ENCODE data around the gene RIN1. TPM values are rescaled to one million over a fixed set of nuclear protein-coding genes. Genes with fewer than 3 reads are reported as not detected.
"Not testable (repeated sequence)": the region's sequence is repeated elsewhere in the genome, so short reads cannot be mapped to it uniquely, and the experiment has no call there.

The RIN1 gene
- total RNA-seq, 1 experiment from 2014 or later = 65.7 TPM

DNA sequence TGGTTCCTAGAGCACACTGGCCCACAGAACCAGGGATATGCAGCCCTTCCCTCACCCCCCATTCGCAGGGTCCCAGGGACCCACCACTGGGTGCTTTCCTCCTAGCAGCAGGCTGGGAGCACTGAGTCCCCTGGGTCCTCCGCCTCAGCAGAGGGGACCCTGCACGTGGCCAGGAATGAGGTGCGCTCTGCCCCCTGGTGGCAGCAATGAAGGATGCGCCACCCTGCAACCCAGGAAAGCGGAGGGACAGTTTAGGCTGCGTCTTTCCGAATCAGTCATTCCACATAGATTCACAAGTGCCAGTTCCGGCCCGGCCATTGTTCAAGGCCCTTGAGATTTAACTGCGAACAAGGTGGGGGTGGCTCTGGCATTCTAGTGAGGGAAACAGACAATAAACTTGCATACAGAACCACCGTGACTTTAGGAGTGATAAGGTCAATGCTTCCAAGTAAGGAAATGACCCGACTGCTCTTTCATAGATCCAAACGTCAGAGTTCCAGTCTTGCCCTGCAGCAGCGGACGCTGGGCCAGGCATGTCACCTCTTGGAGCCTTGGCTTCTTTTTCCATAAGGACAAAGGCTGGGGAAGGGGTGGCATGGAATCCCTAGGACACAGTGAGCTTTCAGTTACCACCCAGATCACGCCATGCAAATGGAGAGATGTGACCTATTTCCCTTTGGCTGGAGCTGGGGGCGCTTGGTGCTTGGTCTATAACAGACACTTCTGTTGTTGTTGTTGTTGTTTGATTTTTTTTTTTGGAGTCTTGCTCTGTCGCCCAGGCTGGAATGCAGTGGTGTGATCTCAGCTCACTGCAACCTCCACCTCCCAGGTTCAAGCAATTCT, 7.7 kb downstream of the RIN1 start:
- Histone ChIP-seq H3K36me3 (peaks cover 23% of the 10 kb centered on the region), H3K4me3 (no peak overlapping the region), H3K9me3 (no peaks in the 10 kb centered on the region), H3K27me3 (no peaks in the 10 kb centered on the region)
- peak; percentile 78 for DNase-seq

DNA sequence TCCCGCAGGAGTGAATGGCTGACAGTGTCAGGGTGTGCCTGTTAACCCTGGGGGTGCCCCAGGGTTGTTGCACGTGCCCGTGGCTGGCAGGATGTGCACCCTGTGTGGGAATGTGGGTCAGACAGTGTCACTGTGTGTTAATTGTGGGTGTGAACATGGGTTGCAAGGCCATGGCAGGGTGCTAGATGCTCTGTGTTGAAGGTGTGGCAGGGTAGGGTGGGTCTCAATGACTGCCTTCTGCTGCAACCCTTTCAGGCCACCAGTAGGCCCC, 8.3 kb downstream of the RIN1 start:
- Histone ChIP-seq H3K9me3 (no peaks in the 10 kb centered on the region), H3K36me3 (peaks cover 18% of the 10 kb centered on the region), H3K27me3 (no peaks in the 10 kb centered on the region), H3K4me3 (no peak overlapping the region)
- DNase-seq = no peak

DNA sequence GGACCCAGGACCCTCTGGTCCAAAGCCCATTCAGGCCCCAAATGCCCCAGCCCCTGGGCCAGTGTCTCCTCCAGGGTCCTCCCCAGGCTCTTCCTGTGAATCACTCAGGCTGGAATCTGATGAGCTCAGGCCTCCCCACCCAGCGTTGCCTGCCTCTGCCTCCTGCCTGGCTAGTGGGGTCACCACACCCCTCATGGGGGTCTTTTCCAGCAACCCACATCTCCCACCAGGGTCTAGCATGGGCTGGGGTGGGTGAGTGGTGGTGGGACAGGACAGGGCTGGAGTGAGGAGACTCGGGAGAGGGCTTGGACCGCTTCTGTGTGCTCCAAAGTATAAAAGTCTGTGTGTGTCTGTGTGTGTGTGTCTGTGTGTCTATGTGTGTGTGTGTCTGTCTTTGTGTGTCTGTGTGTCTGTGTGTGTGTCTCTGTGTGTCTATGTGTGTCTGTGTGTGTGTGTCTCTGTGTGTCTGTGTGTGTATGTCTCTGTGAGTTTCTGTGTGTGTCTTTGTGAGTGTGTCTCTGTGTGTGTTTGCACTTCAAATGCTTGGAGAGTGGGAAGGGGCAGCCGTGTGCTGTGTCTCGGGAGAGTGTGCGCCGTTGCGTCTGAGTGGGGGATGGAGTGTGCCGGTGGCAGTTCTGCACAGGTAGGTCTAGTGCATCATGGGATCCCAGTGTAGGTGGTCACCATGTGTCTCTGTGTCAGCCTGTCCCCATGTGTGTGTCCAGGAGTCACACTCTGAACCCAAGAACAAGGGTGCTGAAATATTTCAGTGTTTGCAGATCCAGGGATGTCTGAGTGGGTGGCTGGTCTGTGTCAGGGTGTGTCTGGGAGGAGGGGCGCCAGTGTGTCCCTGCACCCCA, 8.8 kb downstream of the RIN1 start:
- Histone ChIP-seq H3K27me3 (no peaks in the 10 kb centered on the region), H3K4me3 (no peak overlapping the region), H3K9me3 (no peaks in the 10 kb centered on the region), H3K36me3 (peaks cover 12% of the 10 kb centered on the region)
- peak; percentile 85 for DNase-seq

DNA sequence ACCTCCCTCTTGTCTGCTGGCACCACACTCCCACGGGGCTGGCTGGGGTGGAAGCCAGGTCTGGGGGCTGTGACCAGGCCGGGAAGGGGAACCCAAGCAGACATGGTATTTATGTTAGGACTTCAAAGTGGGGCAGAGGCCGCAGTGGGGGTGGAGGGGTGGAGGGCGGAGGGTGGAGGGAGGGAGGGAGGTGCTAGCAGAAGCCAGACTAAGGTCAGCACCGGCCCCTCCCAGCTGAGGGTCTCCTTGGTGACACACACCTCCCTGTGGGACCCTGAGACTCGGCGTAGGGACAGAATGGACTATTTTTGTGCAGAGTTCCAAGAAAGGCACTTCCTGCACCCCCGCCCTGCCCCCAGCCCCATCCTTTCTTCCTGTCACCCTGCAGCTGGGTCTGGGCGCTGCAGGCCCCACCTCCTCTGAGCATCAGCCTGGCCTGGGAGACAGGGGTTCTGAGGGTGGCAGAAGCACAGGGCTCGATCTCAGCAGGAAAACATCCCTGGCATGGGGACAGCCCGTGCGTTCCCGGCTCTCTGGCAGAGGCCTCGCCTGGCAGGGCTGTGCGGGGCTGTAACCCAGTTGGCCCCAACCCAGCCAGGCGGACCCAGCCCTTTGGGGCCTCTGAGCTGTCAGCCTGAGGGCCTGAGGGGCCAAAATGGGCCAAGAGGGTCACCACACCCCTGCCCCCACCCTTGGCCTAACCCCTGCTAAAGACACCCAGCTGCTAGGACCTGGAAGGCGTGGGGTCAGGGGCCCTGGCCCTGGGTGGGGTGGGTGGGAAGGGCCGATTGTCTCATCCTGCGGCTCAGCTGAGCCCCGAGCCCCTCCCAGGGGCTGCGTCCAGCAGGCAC, 9.7 kb downstream of the RIN1 start:
- Histone ChIP-seq H3K27me3 (no peaks in the 10 kb centered on the region), H3K36me3 (peaks cover 3% of the 10 kb centered on the region), H3K4me3 (no peak overlapping the region), H3K9me3 (no peaks in the 10 kb centered on the region)
- DNase-seq = peak; percentile 95

DNA sequence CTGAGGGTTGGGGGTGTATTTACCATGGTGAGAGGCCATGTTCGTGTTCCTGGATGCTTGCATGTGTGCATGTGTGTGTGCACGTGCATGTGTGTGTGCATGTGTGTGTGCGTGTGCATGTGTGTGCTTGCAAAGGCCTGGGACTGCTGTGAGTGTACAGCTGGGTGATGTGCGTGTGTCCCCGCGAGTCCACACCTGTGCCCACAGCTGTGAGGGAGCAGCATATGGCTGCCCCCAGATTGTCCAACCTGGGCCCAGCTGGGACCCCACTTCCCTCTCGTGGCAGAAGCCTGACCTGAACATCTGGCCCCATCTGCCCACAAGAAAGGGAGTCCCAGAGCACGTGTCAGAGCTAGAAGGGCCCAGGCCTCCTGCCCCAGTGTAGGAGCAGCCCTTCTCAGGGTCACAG, 11.0 kb downstream of the RIN1 start:
- H3K9me3 ChIP-seq = no peaks in the 10 kb centered on the region
- no peaks in the 10 kb centered on the region for H3K36me3 ChIP-seq
- DNase-seq = no peak
- no peak overlapping the region for H3K4me3 ChIP-seq
- no peaks in the 10 kb centered on the region for H3K27me3 ChIP-seq

DNA sequence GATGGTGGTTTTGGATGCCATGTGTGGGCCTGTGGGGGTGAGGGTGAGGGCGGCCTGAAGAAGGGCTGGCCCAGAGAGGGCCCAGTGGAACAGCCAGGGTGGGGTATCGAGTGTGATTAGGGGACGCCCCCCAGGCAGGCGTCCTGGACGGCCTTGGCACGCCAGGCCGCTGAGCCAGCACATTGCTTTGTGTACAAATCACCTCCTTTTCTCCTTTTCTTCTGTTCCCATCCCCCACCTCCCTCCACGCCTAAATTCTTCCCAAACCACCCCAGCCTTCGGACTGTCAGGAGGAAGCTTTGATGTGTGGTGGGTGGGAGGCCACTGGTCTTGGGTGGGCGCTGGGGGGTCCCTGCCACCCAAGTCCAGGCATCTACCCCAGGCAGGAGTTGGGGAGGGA, 11.6 kb downstream of the RIN1 start:
- no peak overlapping the region for H3K4me3 ChIP-seq
- H3K36me3 ChIP-seq = no peaks in the 10 kb centered on the region
- DNase-seq = no peak
- H3K9me3 ChIP-seq = 0 out of 2 replicates have a peak, but pooled peaks cover 2% of the 10 kb centered on the region
- H3K27me3 ChIP-seq = no peaks in the 10 kb centered on the region

DNA sequence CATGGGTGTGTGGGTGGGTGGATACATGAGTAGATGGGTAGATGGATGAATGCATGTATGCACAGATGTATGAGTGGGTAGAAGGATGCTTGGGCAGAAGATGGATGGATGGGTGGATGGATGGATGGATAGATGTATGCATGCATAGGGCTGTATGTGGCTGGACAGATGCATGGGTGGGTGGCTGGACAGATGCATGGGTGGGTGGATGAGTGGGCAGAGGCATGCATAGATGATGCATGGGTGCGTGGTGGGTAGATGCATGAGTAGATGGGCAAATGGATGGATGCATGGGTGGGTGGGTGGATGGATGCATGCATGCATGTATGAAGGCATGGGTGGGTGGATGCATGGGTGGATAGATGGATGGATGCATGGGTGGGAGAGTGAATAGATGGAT, 12.6 kb downstream of the RIN1 start:
- H3K27me3 ChIP-seq = no peaks in the 10 kb centered on the region

DNA sequence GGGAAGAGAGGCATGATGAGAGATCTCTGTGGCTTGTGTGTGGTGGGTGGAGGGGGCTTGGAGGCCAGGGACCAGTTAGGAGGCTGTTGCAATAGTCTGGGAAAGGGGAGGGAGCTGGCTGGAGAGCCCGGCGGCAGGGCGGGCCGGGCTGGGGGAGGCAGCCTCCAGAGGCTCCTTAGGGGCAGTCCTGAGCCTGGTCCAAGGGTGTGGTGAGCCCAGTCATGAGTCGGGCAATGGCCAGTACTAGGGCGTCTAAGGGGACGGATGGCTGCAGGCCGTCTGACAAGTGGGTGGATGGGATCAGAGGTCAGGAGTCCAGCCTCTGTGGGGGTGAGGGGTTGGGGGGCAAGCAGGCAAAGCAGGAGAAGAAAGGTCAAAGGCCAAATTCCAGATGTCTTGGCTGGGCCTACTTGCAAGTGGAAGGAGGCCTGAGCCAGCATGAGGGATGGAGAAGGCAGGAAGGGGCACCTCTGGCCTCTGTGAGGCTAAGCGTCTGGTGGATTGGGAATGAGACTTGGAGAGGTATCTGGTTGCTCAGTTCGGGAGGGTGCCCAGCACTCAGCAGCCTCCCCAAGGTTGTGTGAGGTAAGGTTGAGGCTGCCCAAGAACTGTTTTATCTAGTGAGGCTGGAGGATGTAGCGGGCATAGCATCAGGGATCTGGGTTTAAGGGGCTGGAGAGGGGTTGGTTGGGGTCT, 13.4 kb downstream of the RIN1 start:
- DNase-seq = no peak
- no peak overlapping the region for H3K4me3 ChIP-seq

More for the DNA sequence above, 12.6 kb downstream of the RIN1 start:
- DNase-seq = no peak
- Histone ChIP-seq H3K4me3 (no peak overlapping the region), H3K9me3 (0 out of 2 replicates have a peak, but pooled peaks cover 2% of the 10 kb centered on the region), H3K36me3 (no peaks in the 10 kb centered on the region)

DNA sequence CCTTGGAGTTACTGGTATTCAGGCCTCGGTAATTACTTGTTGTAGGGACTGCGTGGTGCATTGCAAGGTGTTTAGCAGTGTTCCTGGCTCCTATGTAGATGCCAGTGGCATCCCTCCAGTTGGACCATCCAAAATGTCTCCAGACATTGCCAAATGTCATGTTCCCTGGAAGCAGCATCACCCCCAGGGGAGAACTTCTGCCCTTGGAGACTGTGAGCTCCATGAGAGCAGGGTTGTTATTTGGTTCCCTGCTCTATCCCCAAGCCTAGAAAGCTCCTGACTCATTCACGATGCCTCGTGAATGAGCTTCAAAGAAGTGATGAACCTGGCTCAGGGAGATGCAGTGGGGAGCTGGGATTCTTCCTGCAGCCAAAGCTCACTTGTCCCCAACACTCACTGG, 14.6 kb downstream of the RIN1 start:
- H3K36me3 ChIP-seq = no peaks in the 10 kb centered on the region
- H3K4me3 ChIP-seq = no peak overlapping the region
- 0 out of 2 replicates have a peak, but pooled peaks cover 2% of the 10 kb centered on the region for H3K9me3 ChIP-seq
- DNase-seq = no peak
- no peaks in the 10 kb centered on the region for H3K27me3 ChIP-seq

More for the DNA sequence above, 13.4 kb downstream of the RIN1 start:
- Histone ChIP-seq H3K36me3 (no peaks in the 10 kb centered on the region), H3K9me3 (0 out of 2 replicates have a peak, but pooled peaks cover 2% of the 10 kb centered on the region), H3K27me3 (no peaks in the 10 kb centered on the region)

DNA sequence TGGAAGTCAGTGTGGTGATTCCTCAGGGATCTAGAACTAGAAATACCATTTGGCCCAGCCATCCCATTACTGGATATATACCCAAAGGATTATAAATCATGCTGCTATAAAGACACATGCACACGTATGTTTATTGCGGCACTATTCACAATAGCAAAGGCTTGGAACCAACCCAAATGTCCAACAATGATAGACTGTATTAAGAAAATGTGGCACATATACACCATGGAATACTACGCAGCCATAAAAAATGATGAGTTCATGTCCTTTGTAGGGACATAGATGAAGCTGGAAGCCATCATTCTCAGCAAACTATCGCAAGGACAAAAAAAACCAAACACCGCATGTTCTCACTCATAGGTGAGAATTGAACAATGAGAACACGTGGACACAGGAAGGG, 15.5 kb downstream of the RIN1 start:
- not testable (repeated sequence) for H3K36me3 ChIP-seq, H3K27me3 ChIP-seq, DNase-seq, H3K4me3 ChIP-seq, H3K9me3 ChIP-seq

DNA sequence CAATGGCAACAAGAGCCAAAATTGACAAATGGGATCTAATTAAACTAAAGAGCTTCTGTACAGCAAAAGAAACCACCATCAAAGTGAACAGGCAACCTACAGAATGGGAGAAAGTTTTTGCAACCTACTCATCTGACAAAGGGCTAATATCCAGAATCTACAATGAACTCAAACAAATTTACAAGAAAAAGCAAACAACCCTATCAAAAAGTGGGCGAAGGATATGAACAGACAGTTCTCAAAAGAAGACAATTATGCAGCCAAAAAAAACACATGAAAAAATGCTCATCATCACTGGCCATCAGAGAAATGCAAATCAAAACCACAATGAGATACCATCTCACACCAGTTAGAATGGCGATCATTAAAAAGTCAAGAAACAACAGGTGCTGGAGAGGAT, 15.9 kb downstream of the RIN1 start:
- H3K4me3 ChIP-seq, H3K9me3 ChIP-seq, DNase-seq, H3K27me3 ChIP-seq, H3K36me3 ChIP-seq: not testable (repeated sequence)

DNA sequence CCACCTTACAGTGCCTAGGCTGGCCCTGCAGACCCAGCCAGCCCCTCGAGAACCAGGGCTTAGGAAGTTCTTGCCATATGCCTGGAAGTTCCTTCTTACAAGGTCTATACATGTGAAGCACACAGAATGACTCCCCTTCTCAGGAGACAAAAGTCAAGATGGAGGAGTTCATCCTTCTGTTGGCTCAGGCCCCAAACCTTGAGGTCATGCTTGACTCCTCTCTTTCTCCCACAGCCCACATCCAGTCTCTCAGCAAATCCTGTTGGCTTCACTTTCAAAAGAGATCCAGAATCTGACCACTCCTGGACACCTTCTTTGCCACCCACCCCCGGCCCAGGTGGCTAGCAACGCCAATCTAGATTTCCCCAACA, 17.6 kb downstream of the RIN1 start:
- Histone ChIP-seq H3K4me3 (no peak overlapping the region), H3K9me3 (0 out of 2 replicates have a peak, but pooled peaks cover 2% of the 10 kb centered on the region), H3K36me3 (no peaks in the 10 kb centered on the region), H3K27me3 (no peaks in the 10 kb centered on the region)
- DNase-seq = no peak

DNA sequence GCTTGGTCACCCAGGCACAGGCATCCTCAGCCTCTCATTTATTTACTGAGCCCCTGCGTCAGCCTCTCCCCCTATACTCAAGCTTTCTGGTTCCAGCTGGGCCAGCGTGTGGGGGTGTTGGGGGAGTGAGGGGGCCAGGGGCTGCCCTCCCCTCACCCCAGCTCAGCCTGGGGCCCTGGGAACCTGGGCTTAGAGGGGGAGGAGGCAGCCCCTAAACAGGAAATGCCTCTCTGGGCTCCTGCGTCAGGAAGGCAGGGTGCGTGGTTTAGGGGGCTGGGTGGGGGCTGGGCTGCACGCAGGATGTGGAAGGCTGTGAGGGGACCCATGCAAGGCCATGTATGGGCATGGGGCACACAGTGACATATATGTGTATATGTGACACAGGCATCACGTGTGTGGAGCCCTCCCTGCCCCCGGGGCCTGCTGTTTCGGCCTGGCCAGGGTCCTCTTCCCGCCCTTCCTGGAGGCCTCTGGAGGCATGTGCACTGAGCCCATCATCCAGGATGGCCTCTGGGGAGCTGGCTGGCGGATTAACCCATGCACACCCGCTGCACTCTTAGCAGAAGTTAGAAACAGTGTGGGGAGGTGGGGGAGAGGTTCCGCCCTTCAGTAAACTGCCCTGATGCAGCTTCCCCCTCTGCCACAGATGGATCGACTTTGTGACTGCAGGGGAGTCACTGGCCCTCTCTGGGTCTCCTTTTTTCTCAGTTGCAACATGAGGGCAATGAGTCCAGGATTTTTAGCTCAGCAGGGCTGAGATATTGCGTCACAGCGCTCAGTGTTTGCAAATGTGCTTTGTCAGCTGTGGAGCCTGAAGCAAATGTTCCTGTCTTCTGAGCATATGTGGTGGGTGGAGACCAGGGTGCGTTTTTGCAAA, 18.3 kb downstream of the RIN1 start:
- Histone ChIP-seq H3K9me3 (0 out of 2 replicates have a peak, but pooled peaks cover 2% of the 10 kb centered on the region), H3K36me3 (no peaks in the 10 kb centered on the region), H3K27me3 (no peaks in the 10 kb centered on the region), H3K4me3 (no peak overlapping the region)
- no peak for DNase-seq

DNA sequence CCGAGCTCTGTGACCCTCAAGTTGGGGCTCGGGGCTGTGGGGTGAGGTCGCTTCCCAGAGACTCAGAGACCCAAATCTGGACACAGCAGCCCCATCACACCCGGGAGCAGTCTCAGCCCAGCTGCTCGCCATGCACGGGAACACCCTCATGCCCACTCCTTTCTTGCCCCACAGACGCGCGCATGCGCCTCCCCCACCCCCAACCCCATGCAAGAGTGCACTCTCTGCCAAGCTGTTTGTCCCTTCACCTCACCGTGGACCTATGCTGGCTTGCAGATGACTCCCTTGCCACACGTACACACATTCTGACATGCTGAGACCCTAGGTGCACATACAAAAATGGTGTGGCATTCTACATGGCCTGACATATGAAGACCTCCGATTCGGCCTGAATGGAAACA, 18.9 kb downstream of the RIN1 start:
- H3K9me3 ChIP-seq = 0 out of 2 replicates have a peak, but pooled peaks cover 2% of the 10 kb centered on the region
- no peaks in the 10 kb centered on the region for H3K27me3 ChIP-seq
- no peak for DNase-seq
- no peaks in the 10 kb centered on the region for H3K36me3 ChIP-seq
- H3K4me3 ChIP-seq = no peak overlapping the region

DNA sequence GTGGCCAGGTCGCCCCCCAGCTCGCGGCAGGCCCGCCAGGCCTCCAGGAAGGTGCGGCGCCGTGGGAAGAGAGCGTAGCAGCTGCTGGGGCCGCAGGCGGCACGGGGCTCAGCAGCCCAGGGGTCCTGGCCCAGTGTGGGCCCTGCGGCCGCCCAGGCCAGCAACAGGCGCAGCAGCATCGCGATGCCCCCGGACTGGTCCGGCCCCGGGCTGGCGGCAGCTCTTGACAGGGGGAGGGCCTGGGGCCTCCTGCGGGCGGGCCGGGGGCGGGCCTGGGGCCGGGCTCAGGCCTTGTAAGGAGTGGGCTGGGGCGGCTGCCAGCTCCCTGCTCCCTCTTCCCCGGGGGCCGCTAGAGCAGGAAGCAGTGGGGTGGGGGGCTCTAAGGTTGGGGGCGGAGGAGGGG, 19.4 kb downstream of the RIN1 start, which contains the start of gene CD248:
TSS of gene CD248 (minus strand) at position 196 of the 403 bp plus-strand sequence. CDS start at position 179, 17 bp downstream.
- no peaks in the 10 kb centered on the region for H3K36me3 ChIP-seq
- H3K27me3 ChIP-seq = no peaks in the 10 kb centered on the region
- no peak for DNase-seq
- no peak within 1 kb of the TSS for H3K4me3 ChIP-seq
- H3K9me3 ChIP-seq = 0 out of 2 replicates have a peak, but pooled peaks cover 2% of the 10 kb centered on the region
